ENCODE measurements around the gene HARBI1. TPM values are rescaled to one million over a fixed set of nuclear protein-coding genes. Genes with fewer than 3 reads are reported as not detected.
A peak's percentile ranks its signal among the peaks of the same experiment; 100 is the strongest.

HARBI1 gene
- 4.9 and 7.2 TPM in 2 replicates for total RNA-seq (2014; rRNA removed; shearing (Covaris generic))

- no peaks in the 10 kb centered on the region for H3K27me3 ChIP-seq (replicated peaks)
- peak within 1 kb of the TSS; percentile 99 for H3K27ac ChIP-seq
- H3K9me3 ChIP-seq (replicated peaks), result no peaks in the 10 kb centered on the region
- peaks cover 12% of the 10 kb centered on the region for H3K4me1 ChIP-seq (replicated peaks)
- peak within 1 kb of the TSS; percentile 72 for H3K4me3 ChIP-seq
- H3K36me3 ChIP-seq, result no peaks in the 10 kb centered on the region; the same call in 1 of the 2 replicates
- DNase-seq (ENCODE audit: low read depth in 1 of 2, low spot score in 2 of 2), result peak; percentile 89 to 97
These were observed at the start of gene HARBI1, which contains the start of gene ATG13 for GRCh38 chr11:46617134-46617971. HARBI1 (minus strand) TSS chr11:46617227; CDS start chr11:46616237, 990 bp downstream. ATG13 (plus strand) TSS chr11:46617553; CDS start chr11:46644292, 26,739 bp downstream.

GRCh38 chr11:46666516-46666915, 49.5 kb upstream of the HARBI1 start:
- no peaks in the 10 kb centered on the region for H3K27me3 ChIP-seq (replicated peaks)
- no peak overlapping the region for H3K27ac ChIP-seq
- H3K4me3 ChIP-seq, result no peak overlapping the region
- peaks cover 42% of the 10 kb centered on the region for H3K36me3 ChIP-seq
- no peaks in the 10 kb centered on the region for H3K4me1 ChIP-seq (replicated peaks)
- DNase-seq (ENCODE audit: low read depth in 1 of 2, low spot score in 2 of 2), result no peak
- H3K9me3 ChIP-seq (replicated peaks), result no peaks in the 10 kb centered on the region

- no peaks in the 10 kb centered on the region for H3K27me3 ChIP-seq (replicated peaks)
- H3K36me3 ChIP-seq, result peaks cover 33% of the 10 kb centered on the region
- DNase-seq (ENCODE audit: low read depth in 1 of 2, low spot score in 2 of 2), result no peak
- H3K4me3 ChIP-seq, result no peak overlapping the region
- no peaks in the 10 kb centered on the region for H3K9me3 ChIP-seq (replicated peaks)
- no peak overlapping the region for H3K27ac ChIP-seq
- H3K4me1 ChIP-seq (replicated peaks), result no peaks in the 10 kb centered on the region
These were observed 48.3 kb upstream of the HARBI1 start for GRCh38 chr11:46665356-46665755.

- H3K36me3 ChIP-seq, result peaks cover 28% of the 10 kb centered on the region
These were observed 47.6 kb upstream of the HARBI1 start for GRCh38 chr11:46664612-46665011.

GRCh38 chr11:46663277-46663940, 46.4 kb upstream of the HARBI1 start:
- no peaks in the 10 kb centered on the region for H3K4me1 ChIP-seq (replicated peaks)
- H3K27me3 ChIP-seq (replicated peaks), result no peaks in the 10 kb centered on the region
- H3K9me3 ChIP-seq (replicated peaks), result no peaks in the 10 kb centered on the region
- no peak overlapping the region for H3K27ac ChIP-seq
- H3K36me3 ChIP-seq, result peaks cover 25% of the 10 kb centered on the region
- no peak overlapping the region for H3K4me3 ChIP-seq
- DNase-seq (ENCODE audit: low read depth in 1 of 2, low spot score in 2 of 2), result no peak

More at GRCh38 chr11:46664612-46665011, 47.6 kb upstream of the HARBI1 start:
- Histone ChIP-seq H3K27me3 (replicated peaks) (no peaks in the 10 kb centered on the region), H3K9me3 (replicated peaks) (no peaks in the 10 kb centered on the region), H3K4me1 (replicated peaks) (no peaks in the 10 kb centered on the region), H3K27ac (no peak overlapping the region), H3K4me3 (no peak overlapping the region)
- DNase-seq (ENCODE audit: low read depth in 1 of 2, low spot score in 2 of 2), result no peak

GRCh38 chr11:46662366-46662765, 45.3 kb upstream of the HARBI1 start:
- H3K4me1 ChIP-seq (replicated peaks), result no peaks in the 10 kb centered on the region
- no peak for DNase-seq (ENCODE audit: low read depth in 1 of 2, low spot score in 2 of 2)
- no peak overlapping the region for H3K27ac ChIP-seq
- peaks cover 27% of the 10 kb centered on the region for H3K36me3 ChIP-seq
- no peaks in the 10 kb centered on the region for H3K27me3 ChIP-seq (replicated peaks)
- no peaks in the 10 kb centered on the region for H3K9me3 ChIP-seq (replicated peaks)
- H3K4me3 ChIP-seq, result no peak overlapping the region

- no peak overlapping the region for H3K4me3 ChIP-seq
- no peak overlapping the region for H3K27ac ChIP-seq
- H3K36me3 ChIP-seq, result peaks cover 31% of the 10 kb centered on the region
- no peak for DNase-seq (ENCODE audit: low read depth in 1 of 2, low spot score in 2 of 2)
- no peaks in the 10 kb centered on the region for H3K4me1 ChIP-seq (replicated peaks)
- H3K27me3 ChIP-seq (replicated peaks), result no peaks in the 10 kb centered on the region
- H3K9me3 ChIP-seq (replicated peaks), result no peaks in the 10 kb centered on the region
These were observed 44.8 kb upstream of the HARBI1 start for GRCh38 chr11:46661836-46662235.

- peaks cover 35% of the 10 kb centered on the region for H3K36me3 ChIP-seq
- no peaks in the 10 kb centered on the region for H3K27me3 ChIP-seq (replicated peaks)
- DNase-seq (ENCODE audit: low read depth in 1 of 2, low spot score in 2 of 2), result no peak
- no peaks in the 10 kb centered on the region for H3K4me1 ChIP-seq (replicated peaks)
- no peak overlapping the region for H3K4me3 ChIP-seq
- no peak overlapping the region for H3K27ac ChIP-seq
- H3K9me3 ChIP-seq (replicated peaks), result no peaks in the 10 kb centered on the region
These were observed 42.9 kb upstream of the HARBI1 start for GRCh38 chr11:46659908-46660307.

GRCh38 chr11:46658259-46658658, 41.2 kb upstream of the HARBI1 start:
- Histone ChIP-seq H3K27ac (no peak overlapping the region), H3K27me3 (replicated peaks) (no peaks in the 10 kb centered on the region), H3K4me3 (no peak overlapping the region), H3K36me3 (peaks cover 45% of the 10 kb centered on the region), H3K4me1 (replicated peaks) (no peaks in the 10 kb centered on the region), H3K9me3 (replicated peaks) (no peaks in the 10 kb centered on the region)
- no peak for DNase-seq (ENCODE audit: low read depth in 1 of 2, low spot score in 2 of 2)

- Histone ChIP-seq H3K9me3 (replicated peaks) (no peaks in the 10 kb centered on the region), H3K4me3 (no peak overlapping the region), H3K27ac (no peak overlapping the region), H3K4me1 (replicated peaks) (no peaks in the 10 kb centered on the region), H3K36me3 (peaks cover 40% of the 10 kb centered on the region), H3K27me3 (replicated peaks) (no peaks in the 10 kb centered on the region)
- DNase-seq (ENCODE audit: low read depth in 1 of 2, low spot score in 2 of 2), result no peak
These were observed 40.2 kb upstream of the HARBI1 start for GRCh38 chr11:46657186-46657585.

- H3K27ac ChIP-seq, result no peak overlapping the region
- no peaks in the 10 kb centered on the region for H3K9me3 ChIP-seq (replicated peaks)
- H3K4me1 ChIP-seq (replicated peaks), result no peaks in the 10 kb centered on the region
- peaks cover 51% of the 10 kb centered on the region for H3K36me3 ChIP-seq
- DNase-seq (ENCODE audit: low read depth in 1 of 2, low spot score in 2 of 2), result no peak
- no peak overlapping the region for H3K4me3 ChIP-seq
- H3K27me3 ChIP-seq (replicated peaks), result no peaks in the 10 kb centered on the region
These were observed 38.6 kb upstream of the HARBI1 start for GRCh38 chr11:46655631-46656030.

- no peak overlapping the region for H3K4me3 ChIP-seq
- H3K27me3 ChIP-seq (replicated peaks), result no peaks in the 10 kb centered on the region
- peak; percentile 51 to 79 for DNase-seq (ENCODE audit: low read depth in 1 of 2, low spot score in 2 of 2)
These were observed 32.2 kb upstream of the HARBI1 start for GRCh38 chr11:46649180-46649738.

GRCh38 chr11:46643986-46644385, 27.0 kb upstream of the HARBI1 start:
- H3K27me3 ChIP-seq (replicated peaks), result no peaks in the 10 kb centered on the region
- no peaks in the 10 kb centered on the region for H3K9me3 ChIP-seq (replicated peaks)
- DNase-seq (ENCODE audit: low read depth in 1 of 2, low spot score in 2 of 2), result no peak
- H3K36me3 ChIP-seq, result peaks cover 21% of the 10 kb centered on the region
- H3K4me1 ChIP-seq (replicated peaks), result peaks cover 8% of the 10 kb centered on the region
- H3K27ac ChIP-seq, result no peak overlapping the region
- H3K4me3 ChIP-seq, result no peak overlapping the region

More at GRCh38 chr11:46649180-46649738, 32.2 kb upstream of the HARBI1 start:
- Histone ChIP-seq H3K4me1 (replicated peaks) (peaks cover 18% of the 10 kb centered on the region), H3K36me3 (peaks cover 44% of the 10 kb centered on the region), H3K9me3 (replicated peaks) (no peaks in the 10 kb centered on the region), H3K27ac (peak overlapping the region; percentile 79)

- DNase-seq (ENCODE audit: low read depth in 1 of 2, low spot score in 2 of 2), result no peak
- no peak overlapping the region for H3K4me3 ChIP-seq
- H3K9me3 ChIP-seq (replicated peaks), result no peaks in the 10 kb centered on the region
- no peak overlapping the region for H3K27ac ChIP-seq
- no peaks in the 10 kb centered on the region for H3K27me3 ChIP-seq (replicated peaks)
- H3K36me3 ChIP-seq, result peaks cover 21% of the 10 kb centered on the region
- H3K4me1 ChIP-seq (replicated peaks), result peaks cover 4% of the 10 kb centered on the region; the same call in 1 of the 2 replicates
These were observed 26.5 kb upstream of the HARBI1 start for GRCh38 chr11:46643531-46643930.
